Measurements from ENCODE around the gene ADCY9.

- TF ChIP-seq POLR2A (IDR thresholded peaks at IDR 0.05; ENCODE audit: low read length) (no peak), GATA1 (IDR thresholded peaks at IDR 0.05; ENCODE audit: low read depth, low read length) (no peak)
These were observed at the start of gene ADCY9 for GRCh38 chr16:4116325-4117249.

Data from erythroblast (primary cell).